RWPE1 (cell line): Measurements from ENCODE around the gene CLASP1.

Experiments used
- CTCF ChIA-PET: fragments of 350-600 bp; sonication (Branson Sonifier 250); formaldehyde crosslinking; extraction: SDS; loops from one replicate; lab custom pipeline; 2021; lab: Yijun Ruan, JAX
- POLR2A ChIA-PET: fragments of 400-600 bp; formaldehyde crosslinking; extraction: SDS; loops from one replicate; lab custom pipeline; 2020; ENCODE audit warnings: antibody characterized with exemption; ENCODE audit not compliant: low non-redundant PET; lab: Yijun Ruan, JAX
- DNase-seq: peaks from one replicate; pipeline ENCODE4 v3.0.0; 2012; ENCODE audit warnings: low spot score
- H3K27ac ChIP-seq: fragments of 450-650 bp; 2 replicates; pipeline ENCODE4 v1.5.1; 2017
- TF ChIP-seq, protein P1 (sequence below): fragments of 450-650 bp; conservative IDR thresholded peaks from 2 replicates; pipeline ENCODE4 v1.5.1; 2017; ENCODE audit warnings: low read depth, mild to moderate bottlenecking

Gene CLASP1

DNA sequence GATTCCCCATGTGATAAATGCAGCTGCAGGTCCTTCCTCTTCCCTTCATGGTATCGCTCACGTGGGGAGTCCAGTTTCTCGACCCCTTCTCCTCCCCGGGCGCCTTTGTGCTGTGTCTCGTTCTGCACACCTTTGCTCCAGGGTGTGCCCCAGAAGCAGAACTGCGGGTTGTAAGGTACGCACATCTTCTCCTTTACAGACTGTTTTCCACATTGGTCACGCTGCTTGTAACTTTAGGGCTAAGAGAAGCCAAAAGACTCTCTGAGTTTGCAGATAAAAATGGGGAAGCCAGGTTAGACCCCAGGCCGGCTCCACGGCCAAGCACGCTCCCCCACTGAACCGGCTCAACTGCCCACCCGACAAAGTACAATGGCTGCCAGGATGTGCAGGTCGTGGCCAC, 318.3 kb downstream of the CLASP1 start:
- POLR2A ChIA-PET: no interaction called here
- DNase-seq: no peak
- TF ChIP-seq, protein P1, sequence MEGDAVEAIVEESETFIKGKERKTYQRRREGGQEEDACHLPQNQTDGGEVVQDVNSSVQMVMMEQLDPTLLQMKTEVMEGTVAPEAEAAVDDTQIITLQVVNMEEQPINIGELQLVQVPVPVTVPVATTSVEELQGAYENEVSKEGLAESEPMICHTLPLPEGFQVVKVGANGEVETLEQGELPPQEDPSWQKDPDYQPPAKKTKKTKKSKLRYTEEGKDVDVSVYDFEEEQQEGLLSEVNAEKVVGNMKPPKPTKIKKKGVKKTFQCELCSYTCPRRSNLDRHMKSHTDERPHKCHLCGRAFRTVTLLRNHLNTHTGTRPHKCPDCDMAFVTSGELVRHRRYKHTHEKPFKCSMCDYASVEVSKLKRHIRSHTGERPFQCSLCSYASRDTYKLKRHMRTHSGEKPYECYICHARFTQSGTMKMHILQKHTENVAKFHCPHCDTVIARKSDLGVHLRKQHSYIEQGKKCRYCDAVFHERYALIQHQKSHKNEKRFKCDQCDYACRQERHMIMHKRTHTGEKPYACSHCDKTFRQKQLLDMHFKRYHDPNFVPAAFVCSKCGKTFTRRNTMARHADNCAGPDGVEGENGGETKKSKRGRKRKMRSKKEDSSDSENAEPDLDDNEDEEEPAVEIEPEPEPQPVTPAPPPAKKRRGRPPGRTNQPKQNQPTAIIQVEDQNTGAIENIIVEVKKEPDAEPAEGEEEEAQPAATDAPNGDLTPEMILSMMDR: no peak
- CTCF ChIA-PET: no interaction called here
- H3K27ac ChIP-seq: no peak overlapping the region

GRCh38 chr2:121329786-121330185, 319.5 kb downstream of the CLASP1 start:
- POLR2A ChIA-PET: no interaction called here
- CTCF ChIA-PET: no interaction called here
- DNase-seq: no peak
- no peak overlapping the region for H3K27ac ChIP-seq
- TF ChIP-seq, protein P1: no peak

GRCh38 chr2:121326628-121327027, 322.6 kb downstream of the CLASP1 start:
- no peak for DNase-seq
- ChIA-PET POLR2A (no interaction called here), CTCF (no interaction called here)
- H3K27ac ChIP-seq: no peak overlapping the region
- TF ChIP-seq, protein P1: no peak

DNA sequence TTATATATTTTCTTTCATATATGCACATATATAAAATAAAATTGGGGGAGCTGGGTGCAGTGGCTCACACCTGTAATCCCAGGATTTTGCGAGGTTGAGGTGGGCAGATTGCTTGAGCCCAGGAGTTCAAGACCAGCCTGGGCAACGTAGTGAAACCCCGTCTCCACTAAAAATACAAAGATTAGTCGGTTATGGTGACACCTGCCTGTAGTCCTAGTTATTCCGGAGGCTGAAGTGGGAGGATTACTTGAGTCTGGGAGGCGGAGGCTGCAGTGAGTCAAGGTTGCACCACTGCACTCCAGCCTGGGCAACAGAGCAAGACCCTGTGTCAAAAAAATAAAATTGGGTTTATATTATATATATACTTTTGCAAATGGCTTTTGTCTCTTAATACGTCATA, 324.7 kb downstream of the CLASP1 start:
- TF ChIP-seq, protein P1: no peak
- ChIA-PET POLR2A (no interaction called here), CTCF (interaction anchor here (0.6 to 0.7 kb wide), 2 partner anchors 127 to 1775 kb away, joined by 3 to 4 read pairs; no protein-coding TSS in a partner anchor)
- no peak overlapping the region for H3K27ac ChIP-seq
- DNase-seq: no peak

- CTCF ChIA-PET: no interaction called here
- H3K27ac ChIP-seq: no peak overlapping the region
- TF ChIP-seq, protein P1: no peak
- DNase-seq: no peak
- POLR2A ChIA-PET: no interaction called here
These were observed 327.8 kb downstream of the CLASP1 start for GRCh38 chr2:121321476-121321875.

GRCh38 chr2:121319941-121320340, 329.3 kb downstream of the CLASP1 start:
- TF ChIP-seq, protein P1: no peak
- ChIA-PET CTCF (interaction anchor here (0.6 to 1.5 kb wide), 2 partner anchors 225 to 249 kb away, joined by 3 read pairs; no protein-coding TSS in a partner anchor), POLR2A (no interaction called here)
- no peak overlapping the region for H3K27ac ChIP-seq
- DNase-seq: no peak
